Panc1 (cell line): ENCODE data around the gene KIAA0232.

Experiments used
- POLR2AphosphoS5 ChIP-seq: IDR thresholded peaks from 2 replicates; pipeline ENCODE4 v1.6.1; 2012; ENCODE audit warnings: mild to moderate bottlenecking, low read depth, low read length, moderate library complexity
- REST ChIP-seq, 2 experiments: IDR thresholded peaks; 2 replicates each; pipeline ENCODE4 v1.6.1; 2011 to 2012; ENCODE audit warnings: low read depth in 2 of 2, control low read depth in 1 of 2, low read length in 1 of 2, mild to moderate bottlenecking in 1 of 2, moderate library complexity in 1 of 2; ENCODE audit not compliant: insufficient read depth in 1 of 2
- SIN3A ChIP-seq: IDR thresholded peaks from 2 replicates; pipeline ENCODE4 v1.6.1; 2012; ENCODE audit warnings: low read depth, mild to moderate bottlenecking, low read length, moderate library complexity, borderline replicate concordance; ENCODE audit not compliant: insufficient read depth
- TF ChIP-seq, protein P1 (sequence below): fragments of 450-650 bp; IDR thresholded peaks from 2 replicates; pipeline ENCODE4 v1.5.1; 2017; ENCODE audit warnings: mild to moderate bottlenecking

DNA sequence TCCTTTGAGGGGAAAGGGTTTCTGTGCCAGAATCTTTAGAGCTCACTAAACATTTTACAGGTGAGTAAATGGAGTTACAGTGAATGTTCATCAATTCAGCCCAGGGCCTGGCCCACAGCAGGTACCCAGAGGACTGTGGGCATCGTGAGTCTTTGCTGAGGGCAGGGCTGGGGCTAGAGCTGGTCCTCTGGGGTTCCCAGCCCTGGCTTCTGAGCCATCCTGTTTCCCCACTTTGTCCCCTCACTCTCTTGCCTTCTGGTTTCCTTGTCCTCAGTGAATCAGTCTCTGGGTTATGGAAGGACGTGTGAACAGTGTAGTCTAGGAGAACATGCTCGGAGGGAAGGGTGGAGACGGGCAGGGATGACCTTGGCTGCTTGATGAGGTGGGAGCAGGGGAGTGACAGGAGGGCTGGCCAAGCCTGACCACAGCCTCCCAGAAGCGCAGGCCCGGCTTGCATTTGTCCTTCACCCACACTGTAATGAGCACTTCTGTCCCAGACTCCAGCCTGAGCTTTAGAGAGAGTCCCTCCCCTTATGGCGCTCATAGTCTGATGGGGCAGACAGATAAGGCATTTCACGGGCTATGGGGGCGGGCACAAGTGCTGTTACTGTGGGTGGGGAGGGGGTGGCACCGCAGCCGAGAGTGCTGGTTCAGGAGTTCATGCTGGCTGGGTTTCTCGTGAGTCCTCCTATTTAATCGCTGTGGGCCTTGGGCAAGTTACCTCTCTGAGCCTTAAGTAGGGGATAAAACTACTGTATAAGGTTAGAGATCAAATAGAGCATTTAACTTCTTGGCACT is 144.4 kb downstream of the KIAA0232 start:
- TF ChIP-seq, protein P1, sequence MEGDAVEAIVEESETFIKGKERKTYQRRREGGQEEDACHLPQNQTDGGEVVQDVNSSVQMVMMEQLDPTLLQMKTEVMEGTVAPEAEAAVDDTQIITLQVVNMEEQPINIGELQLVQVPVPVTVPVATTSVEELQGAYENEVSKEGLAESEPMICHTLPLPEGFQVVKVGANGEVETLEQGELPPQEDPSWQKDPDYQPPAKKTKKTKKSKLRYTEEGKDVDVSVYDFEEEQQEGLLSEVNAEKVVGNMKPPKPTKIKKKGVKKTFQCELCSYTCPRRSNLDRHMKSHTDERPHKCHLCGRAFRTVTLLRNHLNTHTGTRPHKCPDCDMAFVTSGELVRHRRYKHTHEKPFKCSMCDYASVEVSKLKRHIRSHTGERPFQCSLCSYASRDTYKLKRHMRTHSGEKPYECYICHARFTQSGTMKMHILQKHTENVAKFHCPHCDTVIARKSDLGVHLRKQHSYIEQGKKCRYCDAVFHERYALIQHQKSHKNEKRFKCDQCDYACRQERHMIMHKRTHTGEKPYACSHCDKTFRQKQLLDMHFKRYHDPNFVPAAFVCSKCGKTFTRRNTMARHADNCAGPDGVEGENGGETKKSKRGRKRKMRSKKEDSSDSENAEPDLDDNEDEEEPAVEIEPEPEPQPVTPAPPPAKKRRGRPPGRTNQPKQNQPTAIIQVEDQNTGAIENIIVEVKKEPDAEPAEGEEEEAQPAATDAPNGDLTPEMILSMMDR, result no peak
- TF ChIP-seq SIN3A (no peak), POLR2AphosphoS5 (no peak), REST (IDR thresholded peaks at IDR 0.05; ENCODE audit: insufficient read depth in 1 of 2, low read depth in 2 of 2, low read length in 1 of 2) (no peak)
